ENCODE data around the gene TUBB4A. TPM values are rescaled to one million over a fixed set of nuclear protein-coding genes. Genes with fewer than 3 reads are reported as not detected.

TUBB4A gene
- total and polyA plus RNA-seq, 2 of the 8 experiments (the other 6 are each of a cell fraction or from before 2014, with no cell fraction given): 16.8 to 30.4 TPM

DNA sequence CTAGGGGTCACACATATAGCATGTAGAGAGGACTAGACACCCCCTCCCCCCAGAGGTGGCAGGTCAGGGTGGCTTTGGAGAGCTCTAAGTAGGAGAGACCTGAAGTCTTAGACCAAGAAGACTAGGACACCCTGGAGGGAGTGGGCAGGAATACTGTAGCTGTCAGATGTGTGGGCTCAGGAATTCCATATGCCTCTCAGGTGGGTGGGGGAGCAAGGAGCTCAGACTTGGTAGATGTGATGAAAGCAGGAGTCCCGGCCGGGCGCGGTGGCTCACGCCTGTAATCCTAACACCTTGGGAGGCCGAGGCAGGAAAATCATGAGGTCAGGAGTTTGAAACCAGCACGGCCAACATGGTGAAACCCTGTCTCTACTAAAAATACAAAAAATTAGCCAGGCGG, 36.4 kb downstream of the TUBB4A start (continued):
- no peak for TF ChIP-seq CHD2 (IDR thresholded peaks at IDR 0.05; ENCODE audit: low read length)
- no peak for TF ChIP-seq CTBP2 (IDR thresholded peaks at IDR 0.05; ENCODE audit: borderline replicate concordance, insufficient read depth, insufficient read length, low read length)
- no peak for TF ChIP-seq SIRT6 (IDR thresholded peaks at IDR 0.05; ENCODE audit: low read length)
- no peak for TF ChIP-seq ATF3 (IDR thresholded peaks at IDR 0.05; ENCODE audit: insufficient read depth, low read depth, low read length)
- no peak for TF ChIP-seq CEBPB (IDR thresholded peaks at IDR 0.05; ENCODE audit: low read depth, low read length)
- no peak for TF ChIP-seq EP300 (IDR thresholded peaks at IDR 0.05; ENCODE audit: borderline replicate concordance in 1 of 2, low read depth in 2 of 2, low read length in 2 of 2)
- no peak for TF ChIP-seq CBX8 (IDR thresholded peaks at IDR 0.05; ENCODE audit: borderline replicate concordance, low read depth, low read length)
- TF ChIP-seq BACH1 (IDR thresholded peaks at IDR 0.05; ENCODE audit: low read length): no peak

Data from H1 (cell line).